Measurements from ENCODE around the gene SERPINA5.

GRCh38 chr14:94599656-94600004 is 18.4 kb downstream of the SERPINA5 start:
- TF ChIP-seq POLR2A (IDR thresholded peaks at IDR 0.05; ENCODE audit: low read depth, low read length) = no peak
- TF ChIP-seq TAF1 (IDR thresholded peaks at IDR 0.05; ENCODE audit: low read depth, low read length) = no peak
- no peak for TF ChIP-seq POLR2AphosphoS5 (IDR thresholded peaks at IDR 0.05; ENCODE audit: low read depth, low read length)
- no peak for TF ChIP-seq POU2F2 (IDR thresholded peaks at IDR 0.05; ENCODE audit: low read depth, low read length)
- no peak for TF ChIP-seq SPI1 (IDR thresholded peaks at IDR 0.05; ENCODE audit: low read depth, low read length)

Data from GM12891 (cell line).